HepG2 (cell line): ENCODE measurements around the gene CBY1. TPM values are rescaled to one million over a fixed set of nuclear protein-coding genes. Genes with fewer than 3 reads are reported as not detected.
"Not testable (repeated sequence)": the region's sequence is repeated elsewhere in the genome, so short reads cannot be mapped to it uniquely, and the experiment has no call there.

Source experiments
- ATAC-seq: fragments of 200-7000 bp; cut with Tn5 transposase; 3 replicates; pipeline ENCODE4 v1.9.1; 2020; ENCODE audit warnings: mild to moderate bottlenecking, moderate library complexity
- BruUV-seq: library from RNA; stranded (reverse); fragments of 400-500 nt; replicated peaks from 2 replicates; lab custom pipeline; 2021; lab: Mats Ljungman, UMichigan
- CTCF ChIA-PET: fragments of 300-600 bp; formaldehyde crosslinking; extraction: SDS; loops from one replicate; lab custom pipeline; 2021; ENCODE audit warnings: low total read pairs, inconsistent platforms, low intra/inter-chr PET ratio; lab: Yijun Ruan, JAX
- POLR2A ChIA-PET: fragments of 350-600 bp; sonication (Branson Sonifier 250); formaldehyde crosslinking; loops from one replicate; lab custom pipeline; 2020; ENCODE audit warnings: antibody characterized with exemption, inconsistent platforms; lab: Yijun Ruan, JAX
- DNase-seq: peaks from one replicate; pipeline ENCODE4 v3.0.0-alpha.2; 2015; ENCODE audit warnings: low spot score
- FAIRE-seq: peaks from 3 replicates; lab custom pipeline; 2011; peaks lifted over from hg19 to GRCh38; lab: Jason Lieb, UNC
- H2AFZ ChIP-seq: one replicate; pipeline ENCODE4 v1.6.1; 2011; ENCODE audit warnings: low read length, inconsistent platforms
- H3K27ac ChIP-seq: fragments of 300-600 bp; 3 replicates; pipeline ENCODE4 v1.8.0; 2011; ENCODE audit warnings: mixed run types, mild to moderate bottlenecking, mixed read lengths, low read length, inconsistent platforms; ENCODE audit not compliant: insufficient read depth; ENCODE audit errors: extremely low read length
- H3K27me3 ChIP-seq, 2 experiments: fragments of 200-600 bp in 1 of 2; 2 replicates in 1 of 2; 3 replicates in 1 of 2; pipeline versions ENCODE4 v1.6.0 to v1.8.0; 2011; ENCODE audit warnings: low read length in 2 of 2, mild to moderate bottlenecking in 2 of 2, moderate library complexity in 2 of 2, inconsistent platforms in 1 of 2; ENCODE audit not compliant: insufficient read depth in 2 of 2, control insufficient read depth in 1 of 2
- H3K36me3 ChIP-seq, 2 experiments: fragments of 200-600 bp in 1 of 2; replicated peaks in 1 of 2; 2 replicates in 1 of 2; 3 replicates in 1 of 2; pipeline versions ENCODE4 v1.5.1 to v1.8.0; 2011; ENCODE audit warnings: low read length in 2 of 2, inconsistent platforms in 1 of 2; ENCODE audit not compliant: insufficient read depth in 2 of 2, control insufficient read depth in 1 of 2
- H3K4me1 ChIP-seq: 2 replicates; pipeline ENCODE4 v1.5.1; 2012; ENCODE audit warnings: low read length, inconsistent platforms; ENCODE audit not compliant: insufficient read depth
- H3K4me2 ChIP-seq: 2 replicates; pipeline ENCODE4 v1.6.0; 2011; ENCODE audit warnings: low read depth, low read length, inconsistent platforms
- H3K4me3 ChIP-seq, 3 experiments: fragments of 200-600 bp in 1 of 3; sonication (generic), shearing (Covaris generic) in 1 of 3; replicated peaks in 1 of 3; 2 replicates each; pipeline ENCODE4 v1.5.1; 2011 to 2016; ENCODE audit warnings: low read length in 3 of 3, inconsistent platforms in 2 of 3, low read depth in 2 of 3, mild to moderate bottlenecking in 2 of 3, control low read depth in 1 of 3, mixed read lengths in 1 of 3; ENCODE audit not compliant: insufficient read depth in 1 of 3
- H3K79me2 ChIP-seq: one replicate; pipeline ENCODE4 v1.6.1; 2011; ENCODE audit warnings: low read length, inconsistent platforms; ENCODE audit not compliant: insufficient read depth
- H3K9ac ChIP-seq: 2 replicates; pipeline ENCODE4 v1.6.0; 2011; ENCODE audit warnings: mild to moderate bottlenecking, low read depth, low read length, inconsistent platforms; ENCODE audit not compliant: insufficient read depth
- H3K9me3 ChIP-seq: 2 replicates; pipeline ENCODE4 v1.5.1; 2012; ENCODE audit warnings: mild to moderate bottlenecking, low read length
- H4K20me1 ChIP-seq: 2 replicates; pipeline ENCODE4 v1.6.0; 2011; ENCODE audit warnings: inconsistent platforms, mild to moderate bottlenecking, low read length, moderate library complexity; ENCODE audit not compliant: insufficient read depth
- CREB1 ChIP-seq, 2 experiments: fragments of 450-650 bp in 1 of 2; IDR thresholded peaks; 2 replicates each; pipeline ENCODE4 v1.6.1; 2016 to 2017; ENCODE audit warnings: control low read depth in 1 of 2, mild to moderate bottlenecking in 1 of 2, missing compliant biosample characterization in 1 of 2, missing genetic modification characterization in 1 of 2
- FOXK2 ChIP-seq: fragments of 450-650 bp; IDR thresholded peaks from 2 replicates; pipeline ENCODE4 v1.6.1; 2016
- HIVEP1 ChIP-seq: sonication (generic); formaldehyde crosslinking; IDR thresholded peaks from 2 replicates; pipeline ENCODE4 v1.4.0; 2020; ENCODE audit warnings: mild to moderate bottlenecking, missing genetic modification reagents
- ZC3H13 ChIP-seq: sonication (generic); formaldehyde crosslinking; IDR thresholded peaks from 2 replicates; pipeline ENCODE4 v1.8.1; 2023; ENCODE audit warnings: mild to moderate bottlenecking, missing genetic modification reagents, moderate library complexity
- WGBS: methylation state at CpG from one replicate; pipeline ENCODE4 v1.1.6; 2017; ENCODE audit warnings: low lambda C conversion rate; 5-methylcytosine and 5-hydroxymethylcytosine counted together
- in situ Hi-C: cut with HindIII; loops from 2 replicates; pipeline ENCODE4 v1.10.0; 2017; ENCODE audit warnings: low pct_unique_long_range_greater_than_20kb; ENCODE audit not compliant: extremely low pct_ligation_motif_present
- intact Hi-C: fragments of 100-400 bp; cut with micrococcal nuclease; formaldehyde crosslinking; loops from one replicate; pipeline ENCODE4 v1.10.0; 2022; ENCODE audit not compliant: unreplicated experiment
- polyA plus RNA-seq, 8 experiments: library from polyadenylated mRNA; depleted of rRNA in 3 of 8; stranded (reverse) in 7 of 8; unstranded in 1 of 8; fragments of >200 nt; fragmentation: Illumina TruSeq in 4 of 8; extraction: Trizol in 4 of 8; gene quantifications; 2 replicates each; pipeline versions ENCODE4 v1.2.1 to v1.2.3, GENCODE V29; 2011 to 2016; ENCODE audit warnings: low read depth in 4 of 8, missing spikeins in 1 of 8, mixed read lengths in 1 of 8; ENCODE audit not compliant: insufficient read depth in 1 of 8
- total RNA-seq, 5 experiments: library from RNA; depleted of rRNA; stranded (reverse); fragments of >200 nt; fragmentation: Illumina TruSeq; extraction: Trizol; gene quantifications; 2 replicates each; pipeline ENCODE4 v1.2.3, GENCODE V29; 2016; ENCODE audit warnings: low read depth in 1 of 5
- TF ChIP-seq, protein P1 (sequence below): IDR thresholded peaks from 2 replicates; pipeline ENCODE4 v1.6.1; 2016; ENCODE audit warnings: low read depth, missing genetic modification reagents, missing compliant biosample characterization
- TF ChIP-seq, protein P2 (sequence below): sonication (generic); formaldehyde crosslinking; IDR thresholded peaks from 2 replicates; pipeline ENCODE4 v1.5.0; 2020; ENCODE audit warnings: missing genetic modification reagents, mild to moderate bottlenecking, borderline replicate concordance

CBY1 gene
- total and polyA plus RNA-seq, 2 of the 13 experiments (the other 11 are each of a cell fraction or from before 2014, with no cell fraction given), result 19.7 to 20.3 TPM

DNA sequence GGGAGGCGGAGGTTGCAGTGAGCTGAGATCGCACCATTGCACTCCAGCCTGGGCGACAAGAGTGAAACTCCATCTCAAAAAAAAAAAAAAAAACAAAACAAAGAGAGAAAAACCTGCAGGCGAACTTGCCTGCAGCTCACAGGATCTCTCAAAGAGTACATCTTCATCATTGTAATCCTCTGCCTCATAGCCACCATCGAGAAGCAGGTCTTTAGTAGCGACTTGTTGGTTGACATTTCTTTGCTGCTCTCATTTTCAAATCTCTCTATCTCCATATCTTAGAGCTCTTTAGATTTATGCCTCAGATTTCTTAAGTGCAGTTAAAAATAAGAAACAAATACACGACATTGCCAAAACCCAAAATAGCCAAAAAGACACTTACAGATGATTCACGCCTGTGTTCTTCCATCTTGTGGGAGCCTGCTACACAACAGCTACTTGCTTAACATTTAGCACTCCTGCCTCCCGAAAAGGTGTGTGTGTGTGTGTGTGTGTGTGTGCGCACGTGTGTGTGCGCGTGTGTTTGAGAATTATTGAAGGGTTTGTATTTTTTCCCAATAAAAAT is 14.9 kb upstream of the CBY1 start (continued):
- TF ChIP-seq, protein P1, sequence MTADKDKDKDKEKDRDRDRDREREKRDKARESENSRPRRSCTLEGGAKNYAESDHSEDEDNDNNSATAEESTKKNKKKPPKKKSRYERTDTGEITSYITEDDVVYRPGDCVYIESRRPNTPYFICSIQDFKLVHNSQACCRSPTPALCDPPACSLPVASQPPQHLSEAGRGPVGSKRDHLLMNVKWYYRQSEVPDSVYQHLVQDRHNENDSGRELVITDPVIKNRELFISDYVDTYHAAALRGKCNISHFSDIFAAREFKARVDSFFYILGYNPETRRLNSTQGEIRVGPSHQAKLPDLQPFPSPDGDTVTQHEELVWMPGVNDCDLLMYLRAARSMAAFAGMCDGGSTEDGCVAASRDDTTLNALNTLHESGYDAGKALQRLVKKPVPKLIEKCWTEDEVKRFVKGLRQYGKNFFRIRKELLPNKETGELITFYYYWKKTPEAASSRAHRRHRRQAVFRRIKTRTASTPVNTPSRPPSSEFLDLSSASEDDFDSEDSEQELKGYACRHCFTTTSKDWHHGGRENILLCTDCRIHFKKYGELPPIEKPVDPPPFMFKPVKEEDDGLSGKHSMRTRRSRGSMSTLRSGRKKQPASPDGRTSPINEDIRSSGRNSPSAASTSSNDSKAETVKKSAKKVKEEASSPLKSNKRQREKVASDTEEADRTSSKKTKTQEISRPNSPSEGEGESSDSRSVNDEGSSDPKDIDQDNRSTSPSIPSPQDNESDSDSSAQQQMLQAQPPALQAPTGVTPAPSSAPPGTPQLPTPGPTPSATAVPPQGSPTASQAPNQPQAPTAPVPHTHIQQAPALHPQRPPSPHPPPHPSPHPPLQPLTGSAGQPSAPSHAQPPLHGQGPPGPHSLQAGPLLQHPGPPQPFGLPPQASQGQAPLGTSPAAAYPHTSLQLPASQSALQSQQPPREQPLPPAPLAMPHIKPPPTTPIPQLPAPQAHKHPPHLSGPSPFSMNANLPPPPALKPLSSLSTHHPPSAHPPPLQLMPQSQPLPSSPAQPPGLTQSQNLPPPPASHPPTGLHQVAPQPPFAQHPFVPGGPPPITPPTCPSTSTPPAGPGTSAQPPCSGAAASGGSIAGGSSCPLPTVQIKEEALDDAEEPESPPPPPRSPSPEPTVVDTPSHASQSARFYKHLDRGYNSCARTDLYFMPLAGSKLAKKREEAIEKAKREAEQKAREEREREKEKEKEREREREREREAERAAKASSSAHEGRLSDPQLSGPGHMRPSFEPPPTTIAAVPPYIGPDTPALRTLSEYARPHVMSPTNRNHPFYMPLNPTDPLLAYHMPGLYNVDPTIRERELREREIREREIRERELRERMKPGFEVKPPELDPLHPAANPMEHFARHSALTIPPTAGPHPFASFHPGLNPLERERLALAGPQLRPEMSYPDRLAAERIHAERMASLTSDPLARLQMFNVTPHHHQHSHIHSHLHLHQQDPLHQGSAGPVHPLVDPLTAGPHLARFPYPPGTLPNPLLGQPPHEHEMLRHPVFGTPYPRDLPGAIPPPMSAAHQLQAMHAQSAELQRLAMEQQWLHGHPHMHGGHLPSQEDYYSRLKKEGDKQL (CRISPR knock-in tag), result no peak
- no peak for TF ChIP-seq HIVEP1 (CRISPR knock-in tag)
- no peak for TF ChIP-seq ZC3H13 (CRISPR knock-in tag)
- TF ChIP-seq, protein P2, sequence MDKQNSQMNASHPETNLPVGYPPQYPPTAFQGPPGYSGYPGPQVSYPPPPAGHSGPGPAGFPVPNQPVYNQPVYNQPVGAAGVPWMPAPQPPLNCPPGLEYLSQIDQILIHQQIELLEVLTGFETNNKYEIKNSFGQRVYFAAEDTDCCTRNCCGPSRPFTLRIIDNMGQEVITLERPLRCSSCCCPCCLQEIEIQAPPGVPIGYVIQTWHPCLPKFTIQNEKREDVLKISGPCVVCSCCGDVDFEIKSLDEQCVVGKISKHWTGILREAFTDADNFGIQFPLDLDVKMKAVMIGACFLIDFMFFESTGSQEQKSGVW (CRISPR knock-in tag), result no peak

DNA sequence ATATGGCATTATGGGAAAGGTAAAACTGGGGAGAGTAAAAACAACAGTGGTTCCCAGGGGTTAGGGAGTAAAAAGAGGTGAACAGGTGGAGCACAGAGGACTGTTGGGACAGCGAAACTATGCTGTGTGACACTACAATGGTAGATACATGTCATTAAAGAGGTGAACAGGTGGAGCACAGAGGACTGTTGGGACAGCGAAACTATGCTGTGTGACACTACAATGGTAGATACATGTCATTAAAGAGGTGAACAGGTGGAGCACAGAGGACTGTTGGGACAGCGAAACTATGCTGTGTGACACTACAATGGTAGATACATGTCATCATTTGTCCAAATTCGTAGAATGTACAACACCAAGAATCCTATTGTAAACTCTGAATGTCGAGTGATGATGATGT is 12.2 kb upstream of the CBY1 start:
- H3K9ac ChIP-seq; H3K4me1 ChIP-seq; DNase-seq; intact Hi-C loops; BruUV-seq; H4K20me1 ChIP-seq; POLR2A ChIA-PET; H3K36me3 ChIP-seq; H3K4me3 ChIP-seq; H2AFZ ChIP-seq; CTCF ChIA-PET; in situ Hi-C loops; H3K4me2 ChIP-seq; H3K27ac ChIP-seq; H3K27me3 ChIP-seq; H3K79me2 ChIP-seq; H3K9me3 ChIP-seq; TF ChIP-seq CREB1 (CRISPR knock-in tag; IDR thresholded peaks at IDR 0.05): not testable (repeated sequence)
- FAIRE-seq (peak; percentile 98), ATAC-seq (peak; percentile 83)
- 80% methylated on average over 5 of the region's 5 CpGs for WGBS
- TF ChIP-seq CREB1 (IDR thresholded peaks at IDR 0.05) (peak; percentile 73), FOXK2 (peak; percentile 25; the same call in 1 of the 2 replicates)
